Astrocyte of the cerebellum (primary cell): Measurements from ENCODE around the gene EID3.

Experiments
- DNase-seq: peaks from one replicate; pipeline ENCODE4 v3.0.0-alpha.2; 2011; ENCODE audit warnings: low read depth
- H3K4me3 ChIP-seq: 2 replicates; pipeline ENCODE4 v1.5.1; 2011; ENCODE audit warnings: mild to moderate bottlenecking, low read depth, low read length, moderate library complexity
- in situ Hi-C: cut with HindIII; loops from 2 replicates; pipeline ENCODE4 v1.10.0; 2017; ENCODE audit warnings: low sequenced_read_pairs
- TF ChIP-seq, protein P1 (sequence below): IDR thresholded peaks from 2 replicates; pipeline ENCODE4 v1.5.1; 2012; ENCODE audit warnings: low read length, low read depth, moderate library complexity, mild to moderate bottlenecking; ENCODE audit errors: missing control alignments

EID3 gene

DNA sequence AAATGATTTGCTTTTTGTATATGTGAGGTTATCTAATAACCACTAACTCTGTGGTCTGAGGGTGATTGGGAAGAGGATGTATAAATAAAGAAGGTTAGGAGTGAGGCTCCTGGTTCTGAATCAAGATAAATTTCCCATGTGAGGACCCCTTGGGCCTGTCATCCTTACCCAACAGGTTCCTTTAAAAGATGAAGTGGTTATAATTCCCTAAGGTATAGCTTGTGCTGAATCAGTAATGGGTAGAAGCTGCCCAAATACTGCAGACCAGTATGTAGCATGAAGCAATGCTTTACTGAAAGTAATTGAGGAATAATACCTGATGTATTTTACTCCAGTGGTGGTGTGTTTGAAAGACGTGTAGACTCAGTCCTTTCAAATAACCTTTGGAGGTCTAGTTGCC lies 8.7 kb downstream of the EID3 start:
- TF ChIP-seq, protein P1, sequence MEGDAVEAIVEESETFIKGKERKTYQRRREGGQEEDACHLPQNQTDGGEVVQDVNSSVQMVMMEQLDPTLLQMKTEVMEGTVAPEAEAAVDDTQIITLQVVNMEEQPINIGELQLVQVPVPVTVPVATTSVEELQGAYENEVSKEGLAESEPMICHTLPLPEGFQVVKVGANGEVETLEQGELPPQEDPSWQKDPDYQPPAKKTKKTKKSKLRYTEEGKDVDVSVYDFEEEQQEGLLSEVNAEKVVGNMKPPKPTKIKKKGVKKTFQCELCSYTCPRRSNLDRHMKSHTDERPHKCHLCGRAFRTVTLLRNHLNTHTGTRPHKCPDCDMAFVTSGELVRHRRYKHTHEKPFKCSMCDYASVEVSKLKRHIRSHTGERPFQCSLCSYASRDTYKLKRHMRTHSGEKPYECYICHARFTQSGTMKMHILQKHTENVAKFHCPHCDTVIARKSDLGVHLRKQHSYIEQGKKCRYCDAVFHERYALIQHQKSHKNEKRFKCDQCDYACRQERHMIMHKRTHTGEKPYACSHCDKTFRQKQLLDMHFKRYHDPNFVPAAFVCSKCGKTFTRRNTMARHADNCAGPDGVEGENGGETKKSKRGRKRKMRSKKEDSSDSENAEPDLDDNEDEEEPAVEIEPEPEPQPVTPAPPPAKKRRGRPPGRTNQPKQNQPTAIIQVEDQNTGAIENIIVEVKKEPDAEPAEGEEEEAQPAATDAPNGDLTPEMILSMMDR, result no peak
- H3K4me3 ChIP-seq, result no peak overlapping the region
- in situ Hi-C loops, result no loop called here
- DNase-seq, result no peak

DNA sequence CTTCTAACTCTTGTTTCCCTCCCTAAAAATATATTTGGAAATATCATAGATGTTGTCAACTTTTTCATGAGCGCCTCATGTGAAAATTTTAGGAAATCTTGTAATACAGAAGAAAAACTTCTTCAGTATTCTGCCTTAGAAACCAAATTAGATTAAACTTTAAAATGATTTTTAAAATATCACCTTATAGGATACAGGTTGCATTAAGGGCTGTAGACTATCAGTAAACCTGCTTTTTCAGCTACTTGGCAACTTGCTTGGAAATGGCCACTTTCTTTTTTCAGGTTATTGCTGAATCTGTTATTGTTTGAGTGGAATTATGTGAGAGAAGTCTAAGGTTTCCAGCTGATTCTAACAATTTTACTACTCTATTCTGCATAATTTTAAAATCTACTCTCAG lies 9.1 kb downstream of the EID3 start:
- DNase-seq, result no peak
- TF ChIP-seq, protein P1, result no peak
- no peak overlapping the region for H3K4me3 ChIP-seq
- in situ Hi-C loops, result no loop called here

DNA sequence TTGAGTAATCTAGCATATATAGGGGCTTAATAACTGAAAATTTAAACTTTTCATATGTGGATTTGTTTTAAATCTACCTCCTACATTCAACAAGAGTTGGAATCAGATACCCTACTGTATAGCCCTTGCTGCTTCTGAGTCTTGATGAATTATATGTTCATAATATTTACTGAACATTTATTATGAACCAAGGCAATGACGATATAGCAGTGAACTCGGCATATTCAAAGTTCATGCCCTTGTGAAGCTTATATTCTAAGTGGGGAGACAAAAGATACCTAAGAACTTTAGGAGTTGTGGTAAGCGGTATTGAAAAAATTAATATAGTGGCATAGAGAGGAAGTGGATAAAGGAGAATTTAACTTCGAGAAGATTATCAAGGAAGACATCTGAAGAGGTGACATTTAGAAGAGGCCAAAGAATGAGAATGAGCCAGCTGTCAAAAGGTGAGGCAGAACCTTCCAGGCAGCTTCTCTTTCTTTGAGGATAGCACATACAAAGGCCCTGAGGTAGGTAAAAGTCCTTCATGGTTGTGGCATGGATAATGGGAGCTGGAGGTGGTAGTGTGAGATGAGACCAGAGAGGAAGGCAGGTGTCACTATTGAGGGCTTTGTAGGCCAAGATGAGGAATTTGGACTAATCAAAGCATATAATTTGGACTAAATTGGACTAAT lies 10.2 kb downstream of the EID3 start:
- TF ChIP-seq, protein P1, result no peak
- DNase-seq, result no peak
- in situ Hi-C loops, result no loop called here

DNA sequence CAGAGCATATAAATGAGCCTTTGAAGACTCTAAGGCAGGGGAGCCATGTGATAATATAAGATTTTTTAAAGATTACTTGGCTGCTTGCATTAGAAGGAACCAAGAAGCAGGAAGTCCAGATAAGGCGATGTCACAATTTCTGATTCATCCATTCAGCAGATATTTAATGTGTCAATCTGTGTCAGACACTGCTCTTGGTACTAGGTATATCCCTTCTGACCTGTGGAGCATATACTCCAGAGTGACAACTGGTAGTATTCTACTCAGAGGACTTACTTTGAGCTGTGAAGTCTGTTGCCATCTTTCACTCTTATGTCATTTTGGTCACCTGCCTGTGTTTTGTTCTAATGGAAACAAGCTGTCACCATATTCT lies 10.7 kb downstream of the EID3 start:
- TF ChIP-seq, protein P1, result no peak
- in situ Hi-C loops, result no loop called here
- DNase-seq, result no peak
- H3K4me3 ChIP-seq, result no peak overlapping the region

More for the DNA sequence above, 10.2 kb downstream of the EID3 start:
- no peak overlapping the region for H3K4me3 ChIP-seq

DNA sequence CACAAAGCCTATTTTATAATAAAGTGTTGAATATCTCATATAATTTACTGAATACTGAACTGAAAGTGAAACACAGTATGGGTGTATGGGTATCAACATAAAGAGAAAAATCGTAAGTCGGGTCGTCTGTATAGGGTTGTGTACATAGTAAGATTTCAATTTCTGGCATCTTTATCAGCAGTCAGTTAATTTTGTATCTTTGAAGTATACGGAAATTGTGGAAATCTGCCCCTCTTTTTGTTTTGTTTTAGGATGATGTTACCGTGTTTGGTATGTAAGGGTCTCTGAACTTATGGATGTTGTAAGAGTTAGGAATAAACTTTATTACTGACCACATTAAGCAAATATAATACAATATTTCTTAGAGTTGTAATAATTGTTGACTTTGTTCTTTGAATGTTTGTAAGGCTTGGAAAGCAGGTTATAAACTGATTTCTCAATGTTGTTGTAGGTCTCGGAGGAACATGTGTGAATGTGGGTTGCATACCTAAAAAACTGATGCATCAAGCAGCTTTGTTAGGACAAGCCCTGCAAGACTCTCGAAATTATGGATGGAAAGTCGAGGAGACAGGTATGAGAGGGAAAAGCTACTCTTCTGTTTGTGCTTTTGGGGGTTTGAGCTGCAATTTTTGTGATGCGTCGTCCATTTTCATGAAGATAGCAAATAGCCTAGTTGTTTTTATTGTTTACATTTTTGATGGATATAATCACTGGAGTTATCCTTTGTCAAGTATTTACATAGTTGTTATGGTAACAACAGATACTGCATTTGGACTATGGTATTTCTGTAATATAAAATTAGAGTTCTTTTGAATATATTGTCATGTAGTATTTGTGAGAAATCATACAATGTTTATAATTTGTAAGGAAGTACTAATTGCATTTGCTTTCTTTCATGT lies 12.0 kb downstream of the EID3 start:
- H3K4me3 ChIP-seq, result no peak overlapping the region
- TF ChIP-seq, protein P1, result no peak
- DNase-seq, result no peak
- in situ Hi-C loops, result no loop called here

DNA sequence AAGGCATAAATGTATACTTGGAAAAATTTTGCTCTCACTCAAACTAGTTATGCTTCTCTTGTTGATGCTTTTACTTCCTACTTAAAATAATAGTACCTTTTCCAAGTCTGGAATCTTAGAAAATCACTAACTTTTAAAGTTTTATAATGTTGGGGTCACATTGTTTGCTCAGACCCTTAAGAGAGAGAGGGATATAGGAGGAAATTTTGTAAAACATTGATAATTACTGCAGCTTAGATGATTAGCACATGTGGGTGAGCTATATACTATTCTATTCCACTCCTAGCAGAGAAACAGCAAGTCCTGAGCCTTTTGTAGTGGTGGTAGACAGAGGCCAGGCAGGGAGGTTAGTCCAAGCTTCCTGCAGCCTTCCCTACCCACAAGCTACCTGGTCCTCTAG lies 13.4 kb downstream of the EID3 start:
- in situ Hi-C loops, result no loop called here
- DNase-seq, result no peak
- H3K4me3 ChIP-seq, result no peak overlapping the region
- TF ChIP-seq, protein P1, result no peak
